ENCODE measurements around the gene ACOX1. TPM values are rescaled to one million over a fixed set of nuclear protein-coding genes. Genes with fewer than 3 reads are reported as not detected.

ACOX1 gene
- total RNA-seq, 1 donor from 2014 or later, result 67.1 TPM

GRCh38 chr17:76011951-76012350, 33.0 kb upstream of the ACOX1 start:
- H3K27me3 ChIP-seq (ENCODE audit: low read depth), result no peaks in the 10 kb centered on the region
- no peaks in the 10 kb centered on the region for H3K9me3 ChIP-seq
- no peak for DNase-seq
- ATAC-seq, result no peak
- H3K4me1 ChIP-seq, result peaks cover 10% of the 10 kb centered on the region
- intact Hi-C loops (cut with DNase I), result no loop called here
- TF ChIP-seq, protein P1, sequence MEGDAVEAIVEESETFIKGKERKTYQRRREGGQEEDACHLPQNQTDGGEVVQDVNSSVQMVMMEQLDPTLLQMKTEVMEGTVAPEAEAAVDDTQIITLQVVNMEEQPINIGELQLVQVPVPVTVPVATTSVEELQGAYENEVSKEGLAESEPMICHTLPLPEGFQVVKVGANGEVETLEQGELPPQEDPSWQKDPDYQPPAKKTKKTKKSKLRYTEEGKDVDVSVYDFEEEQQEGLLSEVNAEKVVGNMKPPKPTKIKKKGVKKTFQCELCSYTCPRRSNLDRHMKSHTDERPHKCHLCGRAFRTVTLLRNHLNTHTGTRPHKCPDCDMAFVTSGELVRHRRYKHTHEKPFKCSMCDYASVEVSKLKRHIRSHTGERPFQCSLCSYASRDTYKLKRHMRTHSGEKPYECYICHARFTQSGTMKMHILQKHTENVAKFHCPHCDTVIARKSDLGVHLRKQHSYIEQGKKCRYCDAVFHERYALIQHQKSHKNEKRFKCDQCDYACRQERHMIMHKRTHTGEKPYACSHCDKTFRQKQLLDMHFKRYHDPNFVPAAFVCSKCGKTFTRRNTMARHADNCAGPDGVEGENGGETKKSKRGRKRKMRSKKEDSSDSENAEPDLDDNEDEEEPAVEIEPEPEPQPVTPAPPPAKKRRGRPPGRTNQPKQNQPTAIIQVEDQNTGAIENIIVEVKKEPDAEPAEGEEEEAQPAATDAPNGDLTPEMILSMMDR (IDR thresholded peaks at IDR 0.05), result no peak
- peaks cover 43% of the 10 kb centered on the region for H3K36me3 ChIP-seq
- H3K27ac ChIP-seq, result no peak overlapping the region
- H3K4me3 ChIP-seq, result no peak overlapping the region

GRCh38 chr17:76009969-76010661, 31.1 kb upstream of the ACOX1 start:
- DNase-seq (no peak), ATAC-seq (no peak)
- Histone ChIP-seq H3K27me3 (ENCODE audit: low read depth) (no peaks in the 10 kb centered on the region), H3K27ac (no peak overlapping the region), H3K4me3 (no peak overlapping the region), H3K9me3 (no peaks in the 10 kb centered on the region), H3K36me3 (peaks cover 51% of the 10 kb centered on the region), H3K4me1 (peaks cover 20% of the 10 kb centered on the region)
- TF ChIP-seq, protein P1 (IDR thresholded peaks at IDR 0.05), result no peak
- intact Hi-C loops (cut with DNase I), result loop anchor here (10.0 kb wide), 1 partner anchor 105 kb away; the partner anchor contains the start of gene MRPL38

DNA sequence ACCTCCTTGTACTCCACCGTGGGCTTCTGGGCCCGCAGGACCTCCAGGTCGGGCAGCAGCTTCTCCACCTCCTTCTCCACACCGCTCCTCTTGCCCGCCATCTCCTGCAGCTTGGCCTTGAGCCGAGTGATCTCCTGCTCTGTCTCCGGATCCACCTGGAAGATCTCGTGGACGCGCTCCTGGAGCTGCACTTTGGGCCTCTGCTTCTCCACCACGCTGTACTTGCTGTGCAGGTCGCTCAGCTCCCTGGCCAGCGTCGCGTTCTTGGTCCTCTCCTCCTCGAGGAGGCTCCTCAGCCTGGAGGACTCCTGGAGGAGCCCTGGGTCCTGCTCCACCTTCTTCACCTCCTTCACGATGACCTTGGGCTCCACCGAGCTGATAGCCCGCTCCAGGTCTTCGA, 30.5 kb upstream of the ACOX1 start:
- intact Hi-C loops (cut with DNase I), result loop anchor here (10.0 kb wide), 1 partner anchor 105 kb away; the partner anchor contains the start of gene MRPL38
- Histone ChIP-seq H3K27ac (no peak overlapping the region), H3K27me3 (ENCODE audit: low read depth) (no peaks in the 10 kb centered on the region), H3K9me3 (no peaks in the 10 kb centered on the region), H3K36me3 (peaks cover 49% of the 10 kb centered on the region), H3K4me1 (peaks cover 22% of the 10 kb centered on the region), H3K4me3 (no peak overlapping the region)
- TF ChIP-seq, protein P1 (IDR thresholded peaks at IDR 0.05), result no peak
- DNase-seq (no peak), ATAC-seq (no peak)

DNA sequence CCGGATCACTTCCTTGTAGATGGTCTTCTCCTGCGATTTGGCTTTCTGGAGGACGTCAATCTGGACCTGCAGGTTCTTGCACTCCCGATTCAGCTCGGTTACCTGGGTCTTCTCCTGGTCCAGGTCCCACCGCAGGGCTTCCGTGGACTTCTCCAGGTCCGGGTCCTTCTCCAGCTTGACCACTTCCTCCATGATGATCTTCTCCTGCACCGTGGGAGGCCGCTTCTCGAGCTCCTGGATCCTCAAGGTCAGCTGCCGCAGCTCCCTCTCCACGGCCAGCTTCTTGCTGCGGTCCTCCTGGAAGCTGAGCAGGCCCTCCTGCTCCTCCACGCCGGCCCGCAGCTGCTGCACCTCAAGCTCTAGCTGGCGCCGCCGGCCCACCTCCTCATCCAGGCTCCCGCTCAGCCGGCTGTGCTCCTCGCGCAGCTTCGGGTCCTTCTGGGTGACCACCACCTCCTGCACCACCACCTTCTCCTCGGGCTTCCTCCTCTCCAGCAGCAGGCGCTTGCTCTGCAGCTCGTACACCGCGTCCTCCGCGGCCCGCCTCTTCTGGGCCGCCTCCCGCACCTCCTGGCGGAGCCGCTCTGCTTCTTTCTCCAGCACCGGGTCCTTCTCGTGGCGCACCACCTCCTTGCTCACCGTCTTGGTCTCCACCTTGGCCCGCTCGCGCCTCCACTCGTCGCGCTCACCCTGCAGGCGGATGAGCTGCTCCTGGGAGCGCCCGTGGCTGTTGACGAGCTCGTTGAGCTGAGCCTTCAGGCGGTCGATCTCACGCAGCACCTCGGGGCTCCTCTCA, 29.9 kb upstream of the ACOX1 start:
- DNase-seq, result peak; percentile 41
- Histone ChIP-seq H3K27me3 (ENCODE audit: low read depth) (no peaks in the 10 kb centered on the region), H3K9me3 (no peaks in the 10 kb centered on the region), H3K4me1 (peaks cover 21% of the 10 kb centered on the region), H3K27ac (no peak overlapping the region), H3K36me3 (peaks cover 43% of the 10 kb centered on the region), H3K4me3 (no peak overlapping the region)
- intact Hi-C loops (cut with DNase I), result loop anchor here (10.0 kb wide), 1 partner anchor 104 kb away; the partner anchor contains the start of gene MRPL38
- TF ChIP-seq, protein P1 (IDR thresholded peaks at IDR 0.05), result no peak
- ATAC-seq, result no peak

- ATAC-seq (no peak), DNase-seq (no peak)
- intact Hi-C loops (cut with DNase I), result loop anchor here (10.0 kb wide), 1 partner anchor 103 kb away; the partner anchor contains the start of gene MRPL38
- Histone ChIP-seq H3K27ac (no peak overlapping the region), H3K4me1 (peaks cover 26% of the 10 kb centered on the region), H3K4me3 (no peak overlapping the region), H3K27me3 (ENCODE audit: low read depth) (no peaks in the 10 kb centered on the region), H3K36me3 (peaks cover 40% of the 10 kb centered on the region), H3K9me3 (no peaks in the 10 kb centered on the region)
- TF ChIP-seq, protein P1 (IDR thresholded peaks at IDR 0.05), result no peak
Observed at GRCh38 chr17:76008208-76008607, 29.2 kb upstream of the ACOX1 start.
